Hippocampal formation (tissue), 2 donors: ENCODE measurements around the gene RUNX2.

Experiments used
- DNase-seq, 2 donors: peaks; one replicate each; lab custom pipeline; 2025; lab: John Stamatoyannopoulos, UW

RUNX2 gene

GRCh38 chr6:45705137-45705855, 377.2 kb downstream of the RUNX2 start:
- no peak for DNase-seq

- no peak for DNase-seq
Measured at GRCh38 chr6:45706319-45706718, 378.2 kb downstream of the RUNX2 start.

DNA sequence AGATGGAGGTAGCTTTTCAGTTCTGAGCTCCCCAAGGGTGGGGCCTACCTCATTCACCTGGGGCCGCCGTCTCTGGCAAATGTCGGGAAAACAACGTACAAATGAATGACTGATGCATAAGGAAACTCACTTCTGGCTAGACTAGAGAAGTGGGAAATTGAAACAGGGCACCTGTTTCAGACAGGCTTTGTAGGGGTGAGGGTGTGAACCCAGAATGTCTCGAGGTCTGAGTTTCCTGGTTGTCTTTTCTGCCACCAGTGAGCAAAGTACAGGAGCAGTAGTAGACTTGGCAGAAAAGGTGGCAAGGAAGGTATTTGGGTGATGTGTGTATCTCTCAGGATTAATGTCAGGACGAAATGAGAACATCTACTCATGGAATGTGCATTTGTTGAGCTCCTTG, 379.0 kb downstream of the RUNX2 start:
- DNase-seq = no peak

DNA sequence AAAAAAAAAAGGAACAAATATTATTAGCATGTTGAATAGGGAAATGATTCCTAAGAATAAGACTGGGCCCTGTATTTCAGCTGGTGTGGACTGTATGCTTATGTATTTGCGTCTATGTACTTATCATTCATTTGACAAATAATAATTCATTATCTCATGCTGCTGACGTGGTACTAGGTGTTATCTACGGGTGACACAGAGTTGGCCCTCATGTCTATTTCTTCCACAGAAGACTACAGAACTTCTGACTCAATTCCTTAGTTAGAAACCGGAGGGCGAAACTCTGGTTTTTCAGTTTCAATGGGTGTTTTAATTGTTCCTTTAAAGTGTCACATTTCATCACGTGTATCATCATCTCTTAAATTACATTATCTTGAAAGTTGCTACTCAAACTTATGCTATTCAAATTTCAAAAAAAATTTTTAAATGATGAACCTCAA, 381.7 kb downstream of the RUNX2 start:
- no peak for DNase-seq

GRCh38 chr6:45710304-45710821, 382.2 kb downstream of the RUNX2 start:
- no peak for DNase-seq

GRCh38 chr6:45712076-45712475, 383.9 kb downstream of the RUNX2 start:
- no peak for DNase-seq

DNA sequence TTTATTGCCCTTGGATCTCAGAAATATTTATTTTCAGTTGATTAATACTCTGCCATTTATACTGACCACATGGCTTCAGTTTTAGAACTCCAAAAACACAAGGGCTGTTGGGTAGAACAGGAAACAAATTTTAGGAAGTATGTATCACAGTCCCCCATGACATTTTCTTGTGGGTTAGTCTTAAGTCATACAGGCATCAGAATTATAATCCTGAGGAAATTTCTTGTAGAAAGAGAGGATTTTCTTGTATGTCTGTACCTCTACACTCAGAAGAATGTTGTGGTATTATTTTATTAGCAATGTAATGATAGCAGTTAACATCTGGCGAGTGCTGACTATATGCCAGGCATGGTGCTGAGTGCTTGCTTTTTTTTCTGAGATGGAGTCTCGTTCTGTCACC, 384.7 kb downstream of the RUNX2 start:
- no peak for DNase-seq
